A549 (cell line): ENCODE results near the gene ABCC4. TPM values are rescaled to one million over a fixed set of nuclear protein-coding genes. Genes with fewer than 3 reads are reported as not detected.

Source experiments
- ATAC-seq, 2 experiments: fragments of 200-7000 bp in 1 of 2; fragments of >200 bp in 1 of 2; cut with Nextera tagmentation in 1 of 2; cut with Tn5 transposase in 1 of 2; 3 replicates each; pipeline versions ENCODE4 v1.8.0 to v1.9.1; 2018 to 2020; ENCODE audit warnings: mild to moderate bottlenecking in 1 of 2, moderate library complexity in 1 of 2
- CTCF ChIA-PET: fragments of 300-600 bp; sonication (Branson Sonifier 250); formaldehyde crosslinking; extraction: SDS; loops from one replicate; lab custom pipeline; 2021; ENCODE audit warnings: antibody characterized with exemption, inconsistent platforms; lab: Yijun Ruan, JAX
- POLR2A ChIA-PET: fragments of 350-600 bp; formaldehyde crosslinking; extraction: SDS; loops from one replicate; lab custom pipeline; 2021; ENCODE audit warnings: antibody characterized with exemption, inconsistent platforms; lab: Yijun Ruan, JAX
- DNase-seq, 2 experiments: peaks; one replicate each; pipeline versions ENCODE4 v3.0.0 to v3.0.0-alpha.2; 2011 to 2016; ENCODE audit warnings: low read depth in 1 of 2, low spot score in 1 of 2
- FAIRE-seq: peaks from 2 replicates; lab custom pipeline; 2011; peaks lifted over from hg19 to GRCh38; lab: Jason Lieb, UNC
- H3K27ac ChIP-seq, 2 experiments: fragments of >200 bp; sonication (Bioruptor Twin); formaldehyde crosslinking; 3 replicates each; pipeline ENCODE4 v1.5.1; 2016 to 2017
- H3K4me1 ChIP-seq: fragments of >200 bp; sonication (Bioruptor Twin); formaldehyde crosslinking; 3 replicates; pipeline ENCODE4 v1.6.1; 2016
- H3K4me2 ChIP-seq: fragments of >200 bp; sonication (Bioruptor Twin); formaldehyde crosslinking; 3 replicates; pipeline ENCODE4 v1.6.1; 2016
- H3K4me3 ChIP-seq: fragments of >200 bp; sonication (Bioruptor Twin); formaldehyde crosslinking; 3 replicates; pipeline ENCODE4 v1.5.1; 2016
- H3K9me3 ChIP-seq: fragments of >200 bp; sonication (Bioruptor Twin); formaldehyde crosslinking; 3 replicates; pipeline ENCODE4 v1.6.1; 2016
- BHLHE40 ChIP-seq: IDR thresholded peaks from 2 replicates; pipeline ENCODE4 v1.6.1; 2012; ENCODE audit warnings: low read depth, low read length, inconsistent platforms
- CBX2 ChIP-seq: fragments of 200-600 bp; sonication (generic); IDR thresholded peaks from 2 replicates; pipeline ENCODE4 v1.6.1; 2016; ENCODE audit warnings: low read depth, mild to moderate bottlenecking, borderline replicate concordance
- CBX8 ChIP-seq: fragments of 200-600 bp; sonication (generic); IDR thresholded peaks from 2 replicates; pipeline ENCODE4 v1.6.1; 2016
- EHMT2 ChIP-seq: fragments of 200-600 bp; sonication (generic); IDR thresholded peaks from 2 replicates; pipeline ENCODE4 v1.6.1; 2016; ENCODE audit warnings: antibody characterized with exemption, low read depth, mild to moderate bottlenecking, moderate library complexity
- ESRRA ChIP-seq: fragments of 150-350 bp; IDR thresholded peaks from 2 replicates; pipeline ENCODE4 v1.6.1; 2014; ENCODE audit warnings: mild to moderate bottlenecking, low read length, borderline replicate concordance
- GATA3 ChIP-seq: IDR thresholded peaks from 2 replicates; pipeline ENCODE4 v1.6.1; 2012; ENCODE audit warnings: borderline replicate concordance
- HDAC2 ChIP-seq: fragments of 200-600 bp; sonication (generic); IDR thresholded peaks from 2 replicates; pipeline ENCODE4 v1.6.1; 2016
- HEYL ChIP-seq: fragments of 250-450 bp; sonication (Bioruptor Pico); IDR thresholded peaks from 2 replicates; pipeline ENCODE4 v1.8.0; 2021; ENCODE audit warnings: mild to moderate bottlenecking, moderate library complexity
- HOXA7 ChIP-seq: fragments of 250-450 bp; sonication (Bioruptor Pico); IDR thresholded peaks from 2 replicates; pipeline ENCODE4 v1.5.0; 2020; ENCODE audit warnings: mild to moderate bottlenecking, moderate library complexity
- HOXB13 ChIP-seq: fragments of 250-450 bp; sonication (Bioruptor Pico); IDR thresholded peaks from 2 replicates; pipeline ENCODE4 v1.5.0; 2020; ENCODE audit warnings: low read depth, mild to moderate bottlenecking, moderate library complexity
- HOXB5 ChIP-seq: fragments of 250-450 bp; sonication (Bioruptor Pico); IDR thresholded peaks from 2 replicates; pipeline ENCODE4 v1.5.0; 2020; ENCODE audit warnings: mild to moderate bottlenecking, moderate library complexity
- JUN ChIP-seq, 2 experiments: fragments of >200 bp; sonication (Bioruptor Twin); formaldehyde crosslinking; IDR thresholded peaks; 2 replicates in 1 of 2; 3 replicates in 1 of 2; pipeline ENCODE4 v1.6.1; 2016 to 2017
- JUNB ChIP-seq: fragments of >200 bp; sonication (Bioruptor Twin); formaldehyde crosslinking; IDR thresholded peaks from 2 replicates; pipeline ENCODE4 v1.6.1; 2016
- KDM1A ChIP-seq: fragments of 200-600 bp; sonication (generic); IDR thresholded peaks from 2 replicates; pipeline ENCODE4 v1.6.1; 2016; ENCODE audit warnings: low read depth, mild to moderate bottlenecking
- KDM5A ChIP-seq: fragments of 200-600 bp; sonication (generic); IDR thresholded peaks from 2 replicates; pipeline ENCODE4 v1.6.1; 2016; ENCODE audit warnings: antibody characterized with exemption, mild to moderate bottlenecking
- NPAS2 ChIP-seq: fragments of 250-450 bp; sonication (Bioruptor Pico); IDR thresholded peaks from 2 replicates; pipeline ENCODE4 v1.8.0; 2022; ENCODE audit warnings: mild to moderate bottlenecking, moderate library complexity, borderline replicate concordance
- NR3C1 ChIP-seq: fragments of >200 bp; sonication (Bioruptor Twin); formaldehyde crosslinking; IDR thresholded peaks from 3 replicates; pipeline ENCODE4 v1.6.1; 2017
- POLR2A ChIP-seq: IDR thresholded peaks from 2 replicates; pipeline ENCODE4 v1.6.1; 2012; ENCODE audit warnings: mild to moderate bottlenecking, low read length
- RAD21 ChIP-seq, 2 experiments: fragments of >200 bp in 1 of 2; sonication (Bioruptor Twin) in 1 of 2; formaldehyde crosslinking in 1 of 2; IDR thresholded peaks in 1 of 2; conservative IDR thresholded peaks in 1 of 2; 2 replicates in 1 of 2; 3 replicates in 1 of 2; pipeline ENCODE4 v1.6.1; 2012 to 2018; ENCODE audit warnings: inconsistent platforms in 1 of 2
- RFX5 ChIP-seq: fragments of 450-650 bp; IDR thresholded peaks from 2 replicates; pipeline ENCODE4 v1.7.1; 2014; ENCODE audit warnings: antibody characterized with exemption, mild to moderate bottlenecking, moderate library complexity
- RNF2 ChIP-seq: fragments of 200-600 bp; sonication (generic); IDR thresholded peaks from 2 replicates; pipeline ENCODE4 v1.6.1; 2016; ENCODE audit warnings: low read depth, mild to moderate bottlenecking, antibody characterized with exemption, moderate library complexity, borderline replicate concordance
- SMC3 ChIP-seq: fragments of >200 bp; sonication (Bioruptor Twin); formaldehyde crosslinking; IDR thresholded peaks from 3 replicates; pipeline ENCODE4 v1.6.1; 2018; ENCODE audit warnings: inconsistent platforms
- ZC3H11A ChIP-seq: fragments of 450-650 bp; IDR thresholded peaks from 2 replicates; pipeline ENCODE4 v1.6.1; 2014; ENCODE audit warnings: antibody characterized with exemption, mild to moderate bottlenecking
- ZNF302 ChIP-seq: fragments of 250-450 bp; sonication (Bioruptor Pico); IDR thresholded peaks from 2 replicates; pipeline ENCODE4 v1.9.0; 2021; ENCODE audit warnings: inconsistent platforms, mild to moderate bottlenecking, moderate library complexity
- WGBS: methylation state at CpG from one replicate; pipeline ENCODE4 v1.1.6; 2017; ENCODE audit errors: missing lambda C conversion rate; 5-methylcytosine and 5-hydroxymethylcytosine counted together
- polyA plus RNA-seq, 4 experiments: library from polyadenylated mRNA; depleted of rRNA in 3 of 4; stranded (reverse); fragments of >200 nt; fragmentation: RNase III in 1 of 4; extraction: RNeasy Plus Mini Kit Qiagen cat#74134 plus additional on column Dnase treatment in 1 of 4; gene quantifications; 2 replicates in 3 of 4; 3 replicates in 1 of 4; pipeline ENCODE4 v1.2.3, GENCODE V29; 2011 to 2017
- TF ChIP-seq, protein P1 (sequence below): fragments of 450-650 bp; IDR thresholded peaks from 2 replicates; pipeline ENCODE4 v1.6.1; 2014; ENCODE audit warnings: antibody characterized with exemption
- TF ChIP-seq, protein P2 (sequence below): IDR thresholded peaks from 2 replicates; pipeline ENCODE4 v1.6.1; 2012
- TF ChIP-seq, protein P3 (sequence below): fragments of >200 bp; sonication (Bioruptor Twin); formaldehyde crosslinking; IDR thresholded peaks from 3 replicates; pipeline ENCODE4 v1.6.1; 2016

The ABCC4 gene
- polyA plus RNA-seq, 2 of the 4 experiments (the other 2 are of a cell fraction) = 23.5 to 56.2 TPM

DNA sequence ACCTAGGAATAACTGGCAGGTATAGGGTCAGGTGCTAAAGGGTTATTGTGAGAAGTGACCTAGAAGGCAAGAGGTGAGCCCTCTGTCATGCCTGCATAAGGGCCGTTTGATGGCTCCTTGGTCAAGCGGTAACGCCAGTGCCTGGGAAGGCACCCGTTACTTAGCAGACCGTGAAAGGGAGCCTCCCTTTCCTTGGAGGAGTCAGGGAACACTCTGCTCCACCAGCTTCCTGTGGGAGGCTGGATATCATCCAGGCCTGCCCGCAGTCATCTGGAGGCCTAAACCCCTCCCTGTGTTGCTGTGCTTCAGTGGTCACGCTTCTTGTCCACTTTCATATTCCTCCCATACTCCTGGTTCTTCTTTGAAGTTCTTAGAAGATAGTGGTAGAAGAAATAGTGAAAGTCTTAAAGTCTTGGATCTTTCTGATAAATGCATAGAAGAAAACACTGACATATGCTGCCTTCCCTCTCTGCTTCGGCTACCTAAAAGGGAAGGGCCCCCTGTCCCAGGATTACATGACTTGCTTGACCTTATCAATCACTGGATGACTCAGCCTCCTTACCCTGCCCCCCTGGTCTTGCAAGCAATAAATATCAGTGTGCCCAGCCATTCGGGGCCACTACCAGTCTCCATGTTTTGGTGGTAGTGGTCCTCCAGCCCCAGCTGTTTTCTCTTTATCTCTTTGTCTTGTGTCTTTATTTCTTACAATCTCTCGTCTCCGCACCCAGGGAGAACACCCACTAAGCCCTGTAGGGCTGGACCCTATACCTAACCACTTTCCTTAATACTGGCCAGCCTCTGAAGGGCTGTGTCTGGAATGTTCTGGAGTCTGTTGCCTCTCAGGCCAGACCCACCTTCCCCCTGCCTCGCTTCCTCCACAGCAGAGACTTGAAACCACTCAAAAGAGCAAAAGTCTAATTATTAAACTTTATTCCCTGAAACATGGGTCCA lies 16.1 kb upstream of the ABCC4 start:
- FAIRE-seq (no peak), DNase-seq (no peak), ATAC-seq (no peak)
- TF ChIP-seq ZC3H11A (no peak), POLR2A (no peak), GATA3 (no peak), EHMT2 (no peak), KDM5A (no peak), RNF2 (no peak), HOXA7 (no peak), NPAS2 (no peak), JUNB (no peak), CBX8 (no peak), HOXB13 (no peak), HOXB5 (CRISPR knock-in tag) (no peak), RFX5 (no peak), SMC3 (no peak), CBX2 (no peak), JUN (IDR thresholded peaks at IDR 0.05) (no peak), BHLHE40 (no peak), ESRRA (no peak)
- TF ChIP-seq, protein P1, sequence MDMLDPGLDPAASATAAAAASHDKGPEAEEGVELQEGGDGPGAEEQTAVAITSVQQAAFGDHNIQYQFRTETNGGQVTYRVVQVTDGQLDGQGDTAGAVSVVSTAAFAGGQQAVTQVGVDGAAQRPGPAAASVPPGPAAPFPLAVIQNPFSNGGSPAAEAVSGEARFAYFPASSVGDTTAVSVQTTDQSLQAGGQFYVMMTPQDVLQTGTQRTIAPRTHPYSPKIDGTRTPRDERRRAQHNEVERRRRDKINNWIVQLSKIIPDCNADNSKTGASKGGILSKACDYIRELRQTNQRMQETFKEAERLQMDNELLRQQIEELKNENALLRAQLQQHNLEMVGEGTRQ = no peak
- TF ChIP-seq, protein P2, sequence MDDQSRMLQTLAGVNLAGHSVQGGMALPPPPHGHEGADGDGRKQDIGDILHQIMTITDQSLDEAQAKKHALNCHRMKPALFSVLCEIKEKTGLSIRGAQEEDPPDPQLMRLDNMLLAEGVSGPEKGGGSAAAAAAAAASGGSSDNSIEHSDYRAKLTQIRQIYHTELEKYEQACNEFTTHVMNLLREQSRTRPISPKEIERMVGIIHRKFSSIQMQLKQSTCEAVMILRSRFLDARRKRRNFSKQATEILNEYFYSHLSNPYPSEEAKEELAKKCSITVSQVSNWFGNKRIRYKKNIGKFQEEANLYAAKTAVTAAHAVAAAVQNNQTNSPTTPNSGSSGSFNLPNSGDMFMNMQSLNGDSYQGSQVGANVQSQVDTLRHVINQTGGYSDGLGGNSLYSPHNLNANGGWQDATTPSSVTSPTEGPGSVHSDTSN = no peak
- H3K4me2 ChIP-seq = no peak overlapping the region
- H3K27ac ChIP-seq = no peak overlapping the region
- H3K4me1 ChIP-seq = peaks cover 12% of the 10 kb centered on the region
- H3K4me3 ChIP-seq = no peak overlapping the region
- 89% methylated on average over 12 of the region's 12 CpGs for WGBS
- ChIA-PET CTCF (interaction anchor here (1.0 kb wide), 1 partner anchor 122 kb away, joined by 3 read pairs; no protein-coding TSS in a partner anchor), POLR2A (no interaction called here)
- H3K9me3 ChIP-seq = no peaks in the 10 kb centered on the region

DNA sequence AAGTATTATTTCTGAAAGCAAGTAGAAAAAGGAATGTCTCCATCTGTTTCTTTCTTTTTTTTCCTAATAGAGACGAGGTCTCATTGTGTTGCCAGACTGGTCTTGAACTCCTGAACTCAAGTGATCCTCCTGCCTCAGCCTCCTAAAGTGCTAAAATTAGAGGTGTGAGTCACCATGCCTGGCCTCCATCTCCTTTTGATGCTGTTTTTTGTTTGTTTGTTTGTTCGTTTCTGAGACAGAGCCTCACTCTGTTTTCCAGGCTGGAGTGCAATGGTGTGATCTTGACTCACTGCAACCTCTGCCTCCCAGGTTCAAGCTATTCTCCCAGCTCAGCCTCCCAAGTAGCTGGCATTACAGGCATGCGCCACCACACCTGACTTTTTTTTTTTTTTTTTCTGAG lies 14.5 kb upstream of the ABCC4 start:
- ChIA-PET POLR2A (no interaction called here), CTCF (interaction anchor here (0.7 to 1.0 kb wide), 2 partner anchors 120 to 127 kb away, joined by 3 read pairs; no protein-coding TSS in a partner anchor)
- WGBS = 68% methylated on average over 3 of the region's 3 CpGs
- Histone ChIP-seq H3K4me1 (peaks cover 12% of the 10 kb centered on the region), H3K4me2 (no peak overlapping the region), H3K4me3 (no peak overlapping the region), H3K9me3 (no peaks in the 10 kb centered on the region), H3K27ac (no peak overlapping the region)
- no peak for FAIRE-seq
- TF ChIP-seq ZNF302 (CRISPR knock-in tag) (no peak), HEYL (CRISPR knock-in tag) (no peak), NR3C1 (no peak), HDAC2 (no peak), KDM1A (no peak), RAD21 (conservative IDR thresholded peaks at IDR 0.05 in 1 of 2, IDR thresholded peaks at IDR 0.05 in 1 of 2) (no peak)
- TF ChIP-seq, protein P3, sequence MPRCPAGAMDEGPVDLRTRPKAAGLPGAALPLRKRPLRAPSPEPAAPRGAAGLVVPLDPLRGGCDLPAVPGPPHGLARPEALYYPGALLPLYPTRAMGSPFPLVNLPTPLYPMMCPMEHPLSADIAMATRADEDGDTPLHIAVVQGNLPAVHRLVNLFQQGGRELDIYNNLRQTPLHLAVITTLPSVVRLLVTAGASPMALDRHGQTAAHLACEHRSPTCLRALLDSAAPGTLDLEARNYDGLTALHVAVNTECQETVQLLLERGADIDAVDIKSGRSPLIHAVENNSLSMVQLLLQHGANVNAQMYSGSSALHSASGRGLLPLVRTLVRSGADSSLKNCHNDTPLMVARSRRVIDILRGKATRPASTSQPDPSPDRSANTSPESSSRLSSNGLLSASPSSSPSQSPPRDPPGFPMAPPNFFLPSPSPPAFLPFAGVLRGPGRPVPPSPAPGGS = no peak
- TF ChIP-seq, protein P1 = no peak
- DNase-seq = peak in 1 of 2 experiments; percentile 13
- no peak for ATAC-seq
